Sigmoid colon (tissue), 4 donors: ENCODE measurements around the gene SYNPO2.

Source experiments
- CTCF ChIP-seq, 4 experiments: fragments of 450-650 bp in 3 of 4; fragments of 200-600 bp in 1 of 4; IDR thresholded peaks; one replicate each; pipeline ENCODE4 v1.5.1; 2016 to 2019; ENCODE audit warnings: antibody characterized with exemption in 4 of 4, mild to moderate bottlenecking in 3 of 4, moderate library complexity in 2 of 4
- POLR2AphosphoS5 ChIP-seq, 4 donors: sonication (generic); formaldehyde crosslinking; IDR thresholded peaks; one replicate each; pipeline ENCODE4 v1.6.1; 2017; ENCODE audit warnings: antibody characterized with exemption in 4 of 4

- TF ChIP-seq CTCF (IDR thresholded peaks at IDR 0.05) (no peak), POLR2AphosphoS5 (IDR thresholded peaks at IDR 0.05) (no peak)
These were observed 62.4 kb downstream of the SYNPO2 start for GRCh38 chr4:118950929-118951570.
